ENCODE measurements around the gene PXMP4. TPM values are rescaled to one million over a fixed set of nuclear protein-coding genes. Genes with fewer than 3 reads are reported as not detected.

Gene PXMP4
- total RNA-seq, 1 donor from 2014 or later: 2.4 TPM

GRCh38 chr20:33658510-33658909 is 61.6 kb downstream of the PXMP4 start:
- TF ChIP-seq CTCF (IDR thresholded peaks at IDR 0.05; ENCODE audit: insufficient read depth, low read length, severe bottlenecking): no peak
- DNase-seq (ENCODE audit: low read depth) (no peak), FAIRE-seq (no peak)
- no peaks in the 10 kb centered on the region for H3K36me3 ChIP-seq (ENCODE audit: control insufficient read depth, insufficient read depth, low read length)
- peaks cover 1% of the 10 kb centered on the region for H3K27me3 ChIP-seq (ENCODE audit: control insufficient read depth, insufficient read depth, low read length)
- no peak overlapping the region for H3K4me3 ChIP-seq (ENCODE audit: low read depth, low read length)

GRCh38 chr20:33657704-33658095 is 62.4 kb downstream of the PXMP4 start:
- Histone ChIP-seq H3K27me3 (ENCODE audit: control insufficient read depth, insufficient read depth, low read length) (peaks cover 1% of the 10 kb centered on the region), H3K4me3 (ENCODE audit: low read depth, low read length) (no peak overlapping the region), H3K36me3 (ENCODE audit: control insufficient read depth, insufficient read depth, low read length) (no peaks in the 10 kb centered on the region)
- FAIRE-seq (no peak), DNase-seq (ENCODE audit: low read depth) (no peak)
- TF ChIP-seq CTCF (IDR thresholded peaks at IDR 0.05; ENCODE audit: insufficient read depth, low read length, severe bottlenecking): no peak

- FAIRE-seq (no peak), DNase-seq (ENCODE audit: low read depth) (no peak)
- Histone ChIP-seq H3K36me3 (ENCODE audit: control insufficient read depth, insufficient read depth, low read length) (no peaks in the 10 kb centered on the region), H3K27me3 (ENCODE audit: control insufficient read depth, insufficient read depth, low read length) (peaks cover 1% of the 10 kb centered on the region), H3K4me3 (ENCODE audit: low read depth, low read length) (no peak overlapping the region)
- TF ChIP-seq CTCF (IDR thresholded peaks at IDR 0.05; ENCODE audit: insufficient read depth, low read length, severe bottlenecking): no peak
Observed at GRCh38 chr20:33656783-33657703, 63.1 kb downstream of the PXMP4 start.

GRCh38 chr20:33656010-33656782 is 63.9 kb downstream of the PXMP4 start:
- DNase-seq (ENCODE audit: low read depth): no peak
- Histone ChIP-seq H3K27me3 (ENCODE audit: control insufficient read depth, insufficient read depth, low read length) (peaks cover 1% of the 10 kb centered on the region), H3K36me3 (ENCODE audit: control insufficient read depth, insufficient read depth, low read length) (no peaks in the 10 kb centered on the region), H3K4me3 (ENCODE audit: low read depth, low read length) (no peak overlapping the region)
- no peak for FAIRE-seq
- no peak for TF ChIP-seq CTCF (IDR thresholded peaks at IDR 0.05; ENCODE audit: insufficient read depth, low read length, severe bottlenecking)

GRCh38 chr20:33655164-33655563 is 64.9 kb downstream of the PXMP4 start:
- FAIRE-seq (no peak), DNase-seq (ENCODE audit: low read depth) (no peak)
- TF ChIP-seq CTCF (IDR thresholded peaks at IDR 0.05; ENCODE audit: insufficient read depth, low read length, severe bottlenecking): no peak
- Histone ChIP-seq H3K27me3 (ENCODE audit: control insufficient read depth, insufficient read depth, low read length) (peaks cover 1% of the 10 kb centered on the region), H3K4me3 (ENCODE audit: low read depth, low read length) (no peak overlapping the region), H3K36me3 (ENCODE audit: control insufficient read depth, insufficient read depth, low read length) (no peaks in the 10 kb centered on the region)

Measured in bronchial epithelial cell (primary cell).